K562 (cell line): ENCODE data around the gene MYO1D. TPM values are rescaled to one million over a fixed set of nuclear protein-coding genes. Genes with fewer than 3 reads are reported as not detected.

Experiments used
- BACH1 ChIP-seq: fragments of 200-800 bp; sonication (Bioruptor generic); IDR thresholded peaks from 2 replicates; pipeline ENCODE4 v1.6.1; 2016; ENCODE audit warnings: missing genetic modification characterization, missing compliant biosample characterization
- CBFA2T3 ChIP-seq: fragments of 450-650 bp; IDR thresholded peaks from 2 replicates; pipeline ENCODE4 v1.6.1; 2017
- CGGBP1 ChIP-seq: fragments of 250-450 bp; sonication (Bioruptor Pico); IDR thresholded peaks from 2 replicates; pipeline ENCODE4 v1.9.0; 2021; ENCODE audit warnings: mild to moderate bottlenecking
- CTBP1 ChIP-seq: fragments of 450-650 bp; IDR thresholded peaks from 2 replicates; pipeline ENCODE4 v1.6.1; 2016; ENCODE audit warnings: borderline replicate concordance
- DMBX1 ChIP-seq: fragments of 250-450 bp; sonication (Bioruptor Pico); IDR thresholded peaks from 2 replicates; pipeline ENCODE4 v1.8.0; 2022; ENCODE audit warnings: inconsistent platforms, mild to moderate bottlenecking, moderate library complexity, borderline replicate concordance
- ELF1 ChIP-seq: fragments of 200-800 bp; sonication (Bioruptor generic); IDR thresholded peaks from 2 replicates; pipeline ENCODE4 v1.6.1; 2016; ENCODE audit warnings: missing genetic modification characterization, missing compliant biosample characterization
- EP300 ChIP-seq: IDR thresholded peaks from 2 replicates; pipeline ENCODE4 v1.6.1; 2012; ENCODE audit warnings: low read length, improper control_type of control experiment
- FOXJ2 ChIP-seq: fragments of 200-800 bp; sonication (Bioruptor generic); IDR thresholded peaks from 2 replicates; pipeline ENCODE4 v1.6.1; 2016; ENCODE audit warnings: missing genetic modification characterization, missing compliant biosample characterization
- FOXK2 ChIP-seq, 2 experiments: fragments of 450-650 bp; IDR thresholded peaks in 1 of 2; conservative IDR thresholded peaks in 1 of 2; 2 replicates each; pipeline ENCODE4 v1.6.1; 2016; ENCODE audit warnings: low read depth in 2 of 2, mild to moderate bottlenecking in 1 of 2
- JUNB ChIP-seq: fragments of 450-650 bp; formaldehyde crosslinking; conservative IDR thresholded peaks from 2 replicates; pipeline ENCODE4 v1.4.0; 2020; ENCODE audit warnings: mild to moderate bottlenecking
- MAZ ChIP-seq, 2 experiments: fragments of 450-650 bp in 1 of 2; sonication (generic) in 1 of 2; formaldehyde crosslinking; IDR thresholded peaks in 1 of 2; conservative IDR thresholded peaks in 1 of 2; 2 replicates each; pipeline versions ENCODE4 v1.4.0 to v1.5.0; 2020; ENCODE audit warnings: mild to moderate bottlenecking in 1 of 2, missing genetic modification reagents in 1 of 2
- MEIS2 ChIP-seq: fragments of 450-650 bp; IDR thresholded peaks from 2 replicates; pipeline ENCODE4 v1.6.1; 2014; ENCODE audit warnings: mild to moderate bottlenecking; ENCODE audit not compliant: partially characterized antibody
- MTA3 ChIP-seq: fragments of 450-650 bp; formaldehyde crosslinking; IDR thresholded peaks from 2 replicates; pipeline ENCODE4 v1.6.1; 2017; ENCODE audit warnings: mild to moderate bottlenecking, borderline replicate concordance
- NR2C2 ChIP-seq, 2 experiments: fragments of 200-800 bp in 1 of 2; sonication (Bioruptor generic) in 1 of 2; sonication (generic) in 1 of 2; formaldehyde crosslinking in 1 of 2; IDR thresholded peaks; 2 replicates each; pipeline versions ENCODE4 v1.6.1 to v1.8.0; 2016 to 2022; ENCODE audit warnings: mild to moderate bottlenecking in 1 of 2, missing compliant biosample characterization in 1 of 2, missing genetic modification characterization in 1 of 2, missing genetic modification reagents in 1 of 2
- PML ChIP-seq: IDR thresholded peaks from 2 replicates; pipeline ENCODE4 v1.6.1; 2012; ENCODE audit warnings: low read length, inconsistent platforms
- RAD21 ChIP-seq, 2 experiments: fragments of 250-450 bp in 1 of 2; fragments of 450-650 bp in 1 of 2; sonication (Bioruptor Pico) in 1 of 2; formaldehyde crosslinking in 1 of 2; IDR thresholded peaks in 1 of 2; conservative IDR thresholded peaks in 1 of 2; 2 replicates each; pipeline versions ENCODE4 v1.4.0 to v1.8.0; 2020 to 2022; ENCODE audit warnings: mild to moderate bottlenecking in 2 of 2, moderate library complexity in 1 of 2
- RBM22 ChIP-seq: fragments of 200-400 bp; formaldehyde crosslinking; IDR thresholded peaks from 2 replicates; pipeline ENCODE4 v1.6.1; 2018; ENCODE audit warnings: low read length, low read depth; ENCODE audit not compliant: poor library complexity, severe bottlenecking
- RBM25 ChIP-seq: fragments of 200-400 bp; formaldehyde crosslinking; IDR thresholded peaks from 2 replicates; pipeline ENCODE4 v1.6.1; 2018; ENCODE audit warnings: low read length, low read depth, moderate library complexity; ENCODE audit not compliant: severe bottlenecking
- SETDB1 ChIP-seq: IDR thresholded peaks from one replicate; pipeline ENCODE4 v1.6.1; 2012; ENCODE audit warnings: low read length, control low read depth, inconsistent platforms
- TAL1 ChIP-seq: fragments of 450-650 bp; IDR thresholded peaks from 2 replicates; pipeline ENCODE4 v1.6.1; 2016; ENCODE audit warnings: mild to moderate bottlenecking
- TGIF2 ChIP-seq: sonication (generic); formaldehyde crosslinking; IDR thresholded peaks from 2 replicates; pipeline ENCODE4 v1.8.1; 2022; ENCODE audit warnings: mild to moderate bottlenecking, missing genetic modification reagents, moderate library complexity
- ZNF124 ChIP-seq: sonication (generic); formaldehyde crosslinking; IDR thresholded peaks from 2 replicates; pipeline ENCODE4 v1.8.1; 2022; ENCODE audit warnings: missing genetic modification reagents
- ZNF277 ChIP-seq: fragments of 250-450 bp; sonication (Bioruptor Pico); IDR thresholded peaks from 2 replicates; pipeline ENCODE4 v1.8.0; 2022; ENCODE audit warnings: inconsistent platforms, mild to moderate bottlenecking, moderate library complexity, borderline replicate concordance
- ZNF311 ChIP-seq: fragments of 250-450 bp; sonication (Bioruptor Pico); IDR thresholded peaks from 2 replicates; pipeline ENCODE4 v1.4.0; 2020; ENCODE audit warnings: mild to moderate bottlenecking, moderate library complexity
- ZNF436 ChIP-seq: fragments of 250-450, 450-650 bp; sonication (Bioruptor Pico); formaldehyde crosslinking; IDR thresholded peaks from 2 replicates; pipeline ENCODE4 v1.7.0; 2020; ENCODE audit warnings: mild to moderate bottlenecking
- ZNF778 ChIP-seq: fragments of 450-650 bp; formaldehyde crosslinking; IDR thresholded peaks from 2 replicates; pipeline ENCODE4 v1.4.0; 2020; ENCODE audit warnings: mild to moderate bottlenecking, moderate library complexity
- polyA plus RNA-seq, 8 experiments: library from polyadenylated mRNA; depleted of rRNA in 4 of 8; stranded (reverse) in 5 of 8; unstranded in 3 of 8; fragments of >200 nt; fragmentation: Nextera tagmentation in 2 of 8; fragmentation: Illumina TruSeq in 1 of 8; extraction: Ambion mirVana in 2 of 8; extraction: Trizol in 1 of 8; gene quantifications; 2 replicates each; pipeline versions ENCODE4 v1.2.1 to v1.2.3, GENCODE V29; 2011 to 2014; ENCODE audit warnings: inconsistent platforms in 1 of 8, missing spikeins in 1 of 8
- total RNA-seq, 7 experiments: library from RNA; depleted of rRNA in 6 of 7; stranded (reverse); fragments of >200 nt in 6 of 7; fragmentation: Illumina TruSeq in 2 of 7; extraction: Trizol in 2 of 7; gene quantifications; 2 replicates each; pipeline versions ENCODE4 v1.2.1 to v1.2.3, GENCODE V29; 2011 to 2021; ENCODE audit warnings: low replicate concordance in 1 of 7

MYO1D gene
- total and polyA plus RNA-seq, 9 of the 15 experiments (the other 6 are each of a cell fraction or from before 2014, with no cell fraction given) = 2.1 to 71.2 (median 45.4) TPM

GRCh38 chr17:32794533-32795246 lies 82.2 kb downstream of the MYO1D start (continued):
- TF ChIP-seq CGGBP1 (no peak), NR2C2 (CRISPR knock-in tag; IDR thresholded peaks at IDR 0.05) (no peak), NR2C2 (tag; IDR thresholded peaks at IDR 0.05) (no peak; the same call in 1 of the 2 replicates), EP300 (peak; percentile 3; the same call in 1 of the 2 replicates), ZNF778 (CRISPR knock-in tag) (no peak), RAD21 (CRISPR knock-in tag; conservative IDR thresholded peaks at IDR 0.05 in 1 of 2, IDR thresholded peaks at IDR 0.05 in 1 of 2) (0 out of 4 replicates have a peak, but pooled peaks of 1 of the 2 experiments have one; percentile 2), ZNF124 (CRISPR knock-in tag) (no peak), MTA3 (peak; percentile 20; the same call in 1 of the 2 replicates), ZNF311 (CRISPR knock-in tag) (no peak), MEIS2 (peak; percentile 28), ZNF277 (CRISPR knock-in tag) (no peak), TGIF2 (CRISPR knock-in tag) (no peak), TAL1 (0 out of 2 replicates have a peak, but pooled peaks have one; percentile 9), PML (no peak), ZNF436 (CRISPR knock-in tag) (no peak), ELF1 (tag) (peak; percentile 11; the same call in 1 of the 2 replicates), MAZ (CRISPR knock-in tag; conservative IDR thresholded peaks at IDR 0.05 in 1 of 2, IDR thresholded peaks at IDR 0.05 in 1 of 2) (0 out of 4 replicates have a peak, but pooled peaks of 1 of the 2 experiments have one; percentile 17), FOXJ2 (0 out of 2 replicates have a peak, but pooled peaks have one; percentile 6), SETDB1 (no peak), DMBX1 (CRISPR knock-in tag) (0 out of 2 replicates have a peak, but pooled peaks have one; percentile 10), RBM22 (no peak), RBM25 (peak; percentile 23), BACH1 (tag) (peak; percentile 50; the same call in 1 of the 2 replicates), CBFA2T3 (peak; percentile 31; the same call in 1 of the 2 replicates), FOXK2 (conservative IDR thresholded peaks at IDR 0.05 in 1 of 2, IDR thresholded peaks at IDR 0.05 in 1 of 2; ENCODE audit: low read depth in 2 of 2) (peak; percentile 54 to 74; a peak in 3 of 4 replicates), JUNB (CRISPR knock-in tag) (no peak), CTBP1 (peak; percentile 82; the same call in 1 of the 2 replicates)
